K562 (cell line): ENCODE measurements around the gene GAB2. TPM values are rescaled to one million over a fixed set of nuclear protein-coding genes. Genes with fewer than 3 reads are reported as not detected.
A peak's percentile ranks its signal among the peaks of the same experiment; 100 is the strongest.

Experiments used
- DMBX1 ChIP-seq: fragments of 250-450 bp; sonication (Bioruptor Pico); IDR thresholded peaks from 2 replicates; pipeline ENCODE4 v1.8.0; 2022; ENCODE audit warnings: inconsistent platforms, mild to moderate bottlenecking, moderate library complexity, borderline replicate concordance
- EP300 ChIP-seq: IDR thresholded peaks from 2 replicates; pipeline ENCODE4 v1.6.1; 2012; ENCODE audit warnings: low read length, improper control_type of control experiment
- FIP1L1 ChIP-seq: fragments of 200-400 bp; formaldehyde crosslinking; IDR thresholded peaks from 2 replicates; pipeline ENCODE4 v1.6.1; 2018; ENCODE audit warnings: mild to moderate bottlenecking, low read depth, low read length; ENCODE audit not compliant: poor library complexity, severe bottlenecking
- PHB ChIP-seq: fragments of 250-450 bp; sonication (Bioruptor Pico); IDR thresholded peaks from 2 replicates; pipeline ENCODE4 v1.5.0; 2021
- RBBP5 ChIP-seq: fragments of 200-600 bp; sonication (generic); IDR thresholded peaks from 2 replicates; pipeline ENCODE4 v1.6.1; 2012; ENCODE audit warnings: borderline replicate concordance, mild to moderate bottlenecking, low read length, control low read depth, inconsistent platforms; ENCODE audit not compliant: insufficient read depth, poor library complexity, severe bottlenecking
- SMAD4 ChIP-seq: fragments of 250-450 bp; sonication (Bioruptor Pico); conservative IDR thresholded peaks from 2 replicates; pipeline ENCODE4 v1.8.0; 2021; ENCODE audit warnings: inconsistent platforms, mild to moderate bottlenecking, moderate library complexity
- USF2 ChIP-seq: sonication (generic); formaldehyde crosslinking; IDR thresholded peaks from 2 replicates; pipeline ENCODE4 v1.5.0; 2020; ENCODE audit warnings: missing genetic modification reagents
- XRCC3 ChIP-seq: fragments of 450-650 bp; IDR thresholded peaks from 2 replicates; pipeline ENCODE4 v1.6.1; 2017; ENCODE audit warnings: mild to moderate bottlenecking, moderate library complexity
- ZNF347 ChIP-seq: fragments of 450-650 bp; formaldehyde crosslinking; IDR thresholded peaks from 2 replicates; pipeline ENCODE4 v1.4.0; 2020; ENCODE audit warnings: low read depth, mild to moderate bottlenecking, moderate library complexity
- polyA plus RNA-seq, 8 experiments: library from polyadenylated mRNA; depleted of rRNA in 4 of 8; stranded (reverse) in 5 of 8; unstranded in 3 of 8; fragments of >200 nt; fragmentation: Nextera tagmentation in 2 of 8; fragmentation: Illumina TruSeq in 1 of 8; extraction: Ambion mirVana in 2 of 8; extraction: Trizol in 1 of 8; gene quantifications; 2 replicates each; pipeline versions ENCODE4 v1.2.1 to v1.2.3, GENCODE V29; 2011 to 2014; ENCODE audit warnings: inconsistent platforms in 1 of 8, missing spikeins in 1 of 8
- total RNA-seq, 7 experiments: library from RNA; depleted of rRNA in 6 of 7; stranded (reverse); fragments of >200 nt in 6 of 7; fragmentation: Illumina TruSeq in 2 of 7; extraction: Trizol in 2 of 7; gene quantifications; 2 replicates each; pipeline versions ENCODE4 v1.2.1 to v1.2.3, GENCODE V29; 2011 to 2021; ENCODE audit warnings: low replicate concordance in 1 of 7
- TF ChIP-seq, protein P1 (sequence below), 3 experiments: fragments of 200-800 bp in 1 of 3; fragments of 250-450 bp in 1 of 3; fragments of 450-650 bp in 1 of 3; sonication (Bioruptor Pico) in 1 of 3; sonication (Bioruptor generic) in 1 of 3; formaldehyde crosslinking in 1 of 3; IDR thresholded peaks; 2 replicates each; pipeline versions ENCODE4 v1.6.1 to v1.8.0; 2016 to 2022; ENCODE audit warnings: mild to moderate bottlenecking in 2 of 3, missing genetic modification characterization in 2 of 3, missing compliant biosample characterization in 1 of 3, moderate library complexity in 1 of 3
- TF ChIP-seq, protein P2 (sequence below): fragments of 250-450 bp; sonication (Bioruptor Pico); IDR thresholded peaks from 2 replicates; pipeline ENCODE4 v1.4.0; 2020; ENCODE audit warnings: mild to moderate bottlenecking, moderate library complexity
- TF ChIP-seq, protein P3 (sequence below): sonication (generic); formaldehyde crosslinking; IDR thresholded peaks from 2 replicates; pipeline ENCODE4 v1.8.0; 2023; ENCODE audit warnings: missing genetic modification reagents, mild to moderate bottlenecking, borderline replicate concordance

Gene GAB2
- total and polyA plus RNA-seq, 9 of the 15 experiments (the other 6 are each of a cell fraction or from before 2014, with no cell fraction given): 2.3 to 35.2 (median 16.1) TPM

- TF ChIP-seq SMAD4 (CRISPR knock-in tag) (no peak; the same call in 1 of the 2 replicates), ZNF347 (CRISPR knock-in tag) (no peak), RBBP5 (no peak), XRCC3 (no peak), EP300 (no peak), DMBX1 (CRISPR knock-in tag) (no peak), PHB (CRISPR knock-in tag) (0 out of 2 replicates have a peak, but pooled peaks have one; percentile 30), FIP1L1 (peak; percentile 48), USF2 (CRISPR knock-in tag) (no peak)
- TF ChIP-seq, protein P1, sequence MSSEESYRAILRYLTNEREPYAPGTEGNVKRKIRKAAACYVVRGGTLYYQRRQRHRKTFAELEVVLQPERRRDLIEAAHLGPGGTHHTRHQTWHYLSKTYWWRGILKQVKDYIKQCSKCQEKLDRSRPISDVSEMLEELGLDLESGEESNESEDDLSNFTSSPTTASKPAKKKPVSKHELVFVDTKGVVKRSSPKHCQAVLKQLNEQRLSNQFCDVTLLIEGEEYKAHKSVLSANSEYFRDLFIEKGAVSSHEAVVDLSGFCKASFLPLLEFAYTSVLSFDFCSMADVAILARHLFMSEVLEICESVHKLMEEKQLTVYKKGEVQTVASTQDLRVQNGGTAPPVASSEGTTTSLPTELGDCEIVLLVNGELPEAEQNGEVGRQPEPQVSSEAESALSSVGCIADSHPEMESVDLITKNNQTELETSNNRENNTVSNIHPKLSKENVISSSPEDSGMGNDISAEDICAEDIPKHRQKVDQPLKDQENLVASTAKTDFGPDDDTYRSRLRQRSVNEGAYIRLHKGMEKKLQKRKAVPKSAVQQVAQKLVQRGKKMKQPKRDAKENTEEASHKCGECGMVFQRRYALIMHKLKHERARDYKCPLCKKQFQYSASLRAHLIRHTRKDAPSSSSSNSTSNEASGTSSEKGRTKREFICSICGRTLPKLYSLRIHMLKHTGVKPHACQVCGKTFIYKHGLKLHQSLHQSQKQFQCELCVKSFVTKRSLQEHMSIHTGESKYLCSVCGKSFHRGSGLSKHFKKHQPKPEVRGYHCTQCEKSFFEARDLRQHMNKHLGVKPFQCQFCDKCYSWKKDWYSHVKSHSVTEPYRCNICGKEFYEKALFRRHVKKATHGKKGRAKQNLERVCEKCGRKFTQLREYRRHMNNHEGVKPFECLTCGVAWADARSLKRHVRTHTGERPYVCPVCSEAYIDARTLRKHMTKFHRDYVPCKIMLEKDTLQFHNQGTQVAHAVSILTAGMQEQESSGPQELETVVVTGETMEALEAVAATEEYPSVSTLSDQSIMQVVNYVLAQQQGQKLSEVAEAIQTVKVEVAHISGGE (CRISPR knock-in tag; IDR thresholded peaks at IDR 0.05): no peak
- TF ChIP-seq, protein P2, sequence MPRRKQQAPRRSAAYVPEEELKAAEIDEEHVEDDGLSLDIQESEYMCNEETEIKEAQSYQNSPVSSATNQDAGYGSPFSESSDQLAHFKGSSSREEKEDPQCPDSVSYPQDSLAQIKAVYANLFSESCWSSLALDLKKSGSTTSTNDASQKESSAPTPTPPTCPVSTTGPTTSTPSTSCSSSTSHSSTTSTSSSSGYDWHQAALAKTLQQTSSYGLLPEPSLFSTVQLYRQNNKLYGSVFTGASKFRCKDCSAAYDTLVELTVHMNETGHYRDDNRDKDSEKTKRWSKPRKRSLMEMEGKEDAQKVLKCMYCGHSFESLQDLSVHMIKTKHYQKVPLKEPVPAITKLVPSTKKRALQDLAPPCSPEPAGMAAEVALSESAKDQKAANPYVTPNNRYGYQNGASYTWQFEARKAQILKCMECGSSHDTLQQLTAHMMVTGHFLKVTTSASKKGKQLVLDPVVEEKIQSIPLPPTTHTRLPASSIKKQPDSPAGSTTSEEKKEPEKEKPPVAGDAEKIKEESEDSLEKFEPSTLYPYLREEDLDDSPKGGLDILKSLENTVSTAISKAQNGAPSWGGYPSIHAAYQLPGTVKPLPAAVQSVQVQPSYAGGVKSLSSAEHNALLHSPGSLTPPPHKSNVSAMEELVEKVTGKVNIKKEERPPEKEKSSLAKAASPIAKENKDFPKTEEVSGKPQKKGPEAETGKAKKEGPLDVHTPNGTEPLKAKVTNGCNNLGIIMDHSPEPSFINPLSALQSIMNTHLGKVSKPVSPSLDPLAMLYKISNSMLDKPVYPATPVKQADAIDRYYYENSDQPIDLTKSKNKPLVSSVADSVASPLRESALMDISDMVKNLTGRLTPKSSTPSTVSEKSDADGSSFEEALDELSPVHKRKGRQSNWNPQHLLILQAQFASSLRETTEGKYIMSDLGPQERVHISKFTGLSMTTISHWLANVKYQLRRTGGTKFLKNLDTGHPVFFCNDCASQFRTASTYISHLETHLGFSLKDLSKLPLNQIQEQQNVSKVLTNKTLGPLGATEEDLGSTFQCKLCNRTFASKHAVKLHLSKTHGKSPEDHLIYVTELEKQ (CRISPR knock-in tag): no peak
- TF ChIP-seq, protein P3, sequence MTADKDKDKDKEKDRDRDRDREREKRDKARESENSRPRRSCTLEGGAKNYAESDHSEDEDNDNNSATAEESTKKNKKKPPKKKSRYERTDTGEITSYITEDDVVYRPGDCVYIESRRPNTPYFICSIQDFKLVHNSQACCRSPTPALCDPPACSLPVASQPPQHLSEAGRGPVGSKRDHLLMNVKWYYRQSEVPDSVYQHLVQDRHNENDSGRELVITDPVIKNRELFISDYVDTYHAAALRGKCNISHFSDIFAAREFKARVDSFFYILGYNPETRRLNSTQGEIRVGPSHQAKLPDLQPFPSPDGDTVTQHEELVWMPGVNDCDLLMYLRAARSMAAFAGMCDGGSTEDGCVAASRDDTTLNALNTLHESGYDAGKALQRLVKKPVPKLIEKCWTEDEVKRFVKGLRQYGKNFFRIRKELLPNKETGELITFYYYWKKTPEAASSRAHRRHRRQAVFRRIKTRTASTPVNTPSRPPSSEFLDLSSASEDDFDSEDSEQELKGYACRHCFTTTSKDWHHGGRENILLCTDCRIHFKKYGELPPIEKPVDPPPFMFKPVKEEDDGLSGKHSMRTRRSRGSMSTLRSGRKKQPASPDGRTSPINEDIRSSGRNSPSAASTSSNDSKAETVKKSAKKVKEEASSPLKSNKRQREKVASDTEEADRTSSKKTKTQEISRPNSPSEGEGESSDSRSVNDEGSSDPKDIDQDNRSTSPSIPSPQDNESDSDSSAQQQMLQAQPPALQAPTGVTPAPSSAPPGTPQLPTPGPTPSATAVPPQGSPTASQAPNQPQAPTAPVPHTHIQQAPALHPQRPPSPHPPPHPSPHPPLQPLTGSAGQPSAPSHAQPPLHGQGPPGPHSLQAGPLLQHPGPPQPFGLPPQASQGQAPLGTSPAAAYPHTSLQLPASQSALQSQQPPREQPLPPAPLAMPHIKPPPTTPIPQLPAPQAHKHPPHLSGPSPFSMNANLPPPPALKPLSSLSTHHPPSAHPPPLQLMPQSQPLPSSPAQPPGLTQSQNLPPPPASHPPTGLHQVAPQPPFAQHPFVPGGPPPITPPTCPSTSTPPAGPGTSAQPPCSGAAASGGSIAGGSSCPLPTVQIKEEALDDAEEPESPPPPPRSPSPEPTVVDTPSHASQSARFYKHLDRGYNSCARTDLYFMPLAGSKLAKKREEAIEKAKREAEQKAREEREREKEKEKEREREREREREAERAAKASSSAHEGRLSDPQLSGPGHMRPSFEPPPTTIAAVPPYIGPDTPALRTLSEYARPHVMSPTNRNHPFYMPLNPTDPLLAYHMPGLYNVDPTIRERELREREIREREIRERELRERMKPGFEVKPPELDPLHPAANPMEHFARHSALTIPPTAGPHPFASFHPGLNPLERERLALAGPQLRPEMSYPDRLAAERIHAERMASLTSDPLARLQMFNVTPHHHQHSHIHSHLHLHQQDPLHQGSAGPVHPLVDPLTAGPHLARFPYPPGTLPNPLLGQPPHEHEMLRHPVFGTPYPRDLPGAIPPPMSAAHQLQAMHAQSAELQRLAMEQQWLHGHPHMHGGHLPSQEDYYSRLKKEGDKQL: 0 out of 2 replicates have a peak, but pooled peaks have one; percentile 34
Observed at GRCh38 chr11:78417175-78417887, at the start of gene GAB2 (continued).
